Measurements from ENCODE around the gene TBC1D8B. TPM values are rescaled to one million over a fixed set of nuclear protein-coding genes. Genes with fewer than 3 reads are reported as not detected.

TBC1D8B gene
- total and polyA plus RNA-seq, 9 of the 15 experiments (the other 6 are each of a cell fraction or from before 2014, with no cell fraction given) = 0.04 to 0.36 (median 0.10) TPM; not detected in 1

GRCh38 chrX:106899276-106899675 is 96.8 kb downstream of the TBC1D8B start:
- Histone ChIP-seq H3K4me3 (no peak overlapping the region), H3K9me3 (replicated peaks; ENCODE audit: control insufficient read depth, insufficient read depth, low read depth, low read length) (no peaks in the 10 kb centered on the region), H3K79me2 (ENCODE audit: control insufficient read depth, insufficient read depth, low read length) (no peaks in the 10 kb centered on the region), H3K9ac (ENCODE audit: insufficient read depth in 1 of 2, low read depth in 2 of 2, low read length in 2 of 2) (no peak overlapping the region), H3K36me3 (ENCODE audit: control insufficient read depth, insufficient read depth, low read length) (no peaks in the 10 kb centered on the region), H3K4me1 (replicated peaks in 1 of 2; ENCODE audit: control insufficient read depth in 2 of 2, insufficient read depth in 2 of 2, low read length in 2 of 2) (no peaks in the 10 kb centered on the region), H3K27me3 (ENCODE audit: control insufficient read depth in 2 of 2, insufficient read depth in 2 of 2, low read length in 2 of 2) (no peaks in the 10 kb centered on the region), H3K9me1 (ENCODE audit: control insufficient read depth, insufficient read depth, low read length) (no peaks in the 10 kb centered on the region), H3K27ac (ENCODE audit: extremely low read depth, low read depth, low read length) (no peak overlapping the region), H2AFZ (ENCODE audit: low read depth, low read length) (no peak overlapping the region), H3K4me2 (ENCODE audit: insufficient read depth, low read length) (no peak overlapping the region), H4K20me1 (replicated peaks; ENCODE audit: control insufficient read depth, insufficient read depth, low read length) (no peaks in the 10 kb centered on the region)
- TF ChIP-seq UBTF (IDR thresholded peaks at IDR 0.05; ENCODE audit: borderline replicate concordance in 1 of 2, low read depth in 2 of 2, low read length in 2 of 2) (no peak), RBM22 (IDR thresholded peaks at IDR 0.05; ENCODE audit: low read depth, low read length, poor library complexity, severe bottlenecking) (no peak), CBX1 (IDR thresholded peaks at IDR 0.05; ENCODE audit: low read depth) (no peak), THRA (IDR thresholded peaks at IDR 0.05) (no peak), ZNF561 (CRISPR knock-in tag; conservative IDR thresholded peaks at IDR 0.05) (no peak), FOXA1 (IDR thresholded peaks at IDR 0.05; ENCODE audit: borderline replicate concordance) (no peak), CBX3 (IDR thresholded peaks at IDR 0.05; ENCODE audit: borderline replicate concordance in 1 of 2, low read length in 2 of 2) (no peak), SMAD3 (CRISPR knock-in tag; conservative IDR thresholded peaks at IDR 0.05) (no peak), PTTG1 (tag; IDR thresholded peaks at IDR 0.05; ENCODE audit: low read depth) (no peak), ZNF551 (CRISPR knock-in tag; IDR thresholded peaks at IDR 0.05) (no peak), MECOM (CRISPR knock-in tag; IDR thresholded peaks at IDR 0.05) (no peak), NUFIP1 (IDR thresholded peaks at IDR 0.05; ENCODE audit: partially characterized antibody) (no peak), ATF6 (CRISPR knock-in tag; IDR thresholded peaks at IDR 0.05) (no peak), PTRF (tag; IDR thresholded peaks at IDR 0.05) (no peak), SIN3B (IDR thresholded peaks at IDR 0.05; ENCODE audit: low read depth) (no peak)
- BruUV-seq (replicated peaks) = no TSS peak
- POLR2A ChIA-PET = interaction anchor here (0.7 kb wide), 1 partner anchor 35 kb away, joined by 4 read pairs; no protein-coding TSS in a partner anchor
- CTCF ChIA-PET (ENCODE audit: low intra/inter-chr PET ratio) = no interaction called here
- in situ Hi-C loops (cut with MboI) = loop anchor here (25.0 kb wide), 1 partner anchor 988 kb away; no protein-coding TSS in a partner anchor
- no peak for DNase-seq (ENCODE audit: extremely low read depth in 1 of 4, low spot score in 3 of 4)
- ATAC-seq = no peak
- intact Hi-C loops (cut with micrococcal nuclease) = loop anchor here (10.0 kb wide), 3 partner anchors 126 to 876 kb away; partner anchors contain the start of genes NCBP2L and TSC22D3
- no peak for FAIRE-seq
- 0% methylated on average over 1 of the region's 2 CpGs for WGBS (ENCODE audit: insufficient coverage, low coverage, missing lambda C conversion rate)
